ENCODE data around the gene ZNF273.
"Not testable (repeated sequence)": the region's sequence is repeated elsewhere in the genome, so short reads cannot be mapped to it uniquely, and the experiment has no call there.

GRCh38 chr7:64950673-64951072, 47.6 kb downstream of the ZNF273 start:
- TF ChIP-seq, protein P1, sequence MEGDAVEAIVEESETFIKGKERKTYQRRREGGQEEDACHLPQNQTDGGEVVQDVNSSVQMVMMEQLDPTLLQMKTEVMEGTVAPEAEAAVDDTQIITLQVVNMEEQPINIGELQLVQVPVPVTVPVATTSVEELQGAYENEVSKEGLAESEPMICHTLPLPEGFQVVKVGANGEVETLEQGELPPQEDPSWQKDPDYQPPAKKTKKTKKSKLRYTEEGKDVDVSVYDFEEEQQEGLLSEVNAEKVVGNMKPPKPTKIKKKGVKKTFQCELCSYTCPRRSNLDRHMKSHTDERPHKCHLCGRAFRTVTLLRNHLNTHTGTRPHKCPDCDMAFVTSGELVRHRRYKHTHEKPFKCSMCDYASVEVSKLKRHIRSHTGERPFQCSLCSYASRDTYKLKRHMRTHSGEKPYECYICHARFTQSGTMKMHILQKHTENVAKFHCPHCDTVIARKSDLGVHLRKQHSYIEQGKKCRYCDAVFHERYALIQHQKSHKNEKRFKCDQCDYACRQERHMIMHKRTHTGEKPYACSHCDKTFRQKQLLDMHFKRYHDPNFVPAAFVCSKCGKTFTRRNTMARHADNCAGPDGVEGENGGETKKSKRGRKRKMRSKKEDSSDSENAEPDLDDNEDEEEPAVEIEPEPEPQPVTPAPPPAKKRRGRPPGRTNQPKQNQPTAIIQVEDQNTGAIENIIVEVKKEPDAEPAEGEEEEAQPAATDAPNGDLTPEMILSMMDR (IDR thresholded peaks at IDR 0.05 in 4 of 5, conservative IDR thresholded peaks at IDR 0.05 in 1 of 5): not testable (repeated sequence)
- TF ChIP-seq POLR2A (IDR thresholded peaks at IDR 0.05): not testable (repeated sequence)
